ENCODE data around the gene ZFYVE1.

DNA sequence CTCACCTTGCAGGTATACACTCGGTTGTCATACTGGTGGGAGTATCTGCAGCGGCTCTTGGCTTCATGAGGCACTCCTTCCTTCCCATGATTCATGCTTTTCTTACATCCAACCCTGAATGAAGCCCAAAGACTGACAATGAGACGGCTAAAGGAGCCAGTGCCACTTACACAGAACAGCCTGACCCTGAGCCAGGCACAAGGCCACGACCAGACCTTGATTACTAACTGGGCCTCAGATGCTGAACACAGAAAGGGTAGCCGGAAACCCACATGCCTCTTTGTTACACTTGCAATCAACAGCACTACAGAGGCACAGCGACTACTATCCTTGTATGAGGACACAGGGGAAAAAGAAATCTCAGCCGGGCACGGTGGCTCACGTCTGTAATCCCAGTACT, 48.0 kb downstream of the ZFYVE1 start:
- TF ChIP-seq EZH2 (IDR thresholded peaks at IDR 0.05; ENCODE audit: insufficient read depth, poor library complexity, severe bottlenecking) (no peak), EZH2phosphoT487 (IDR thresholded peaks at IDR 0.05; ENCODE audit: insufficient read depth, low read depth) (no peak)
